H1 (cell line): ENCODE data around the gene USH1C. TPM values are rescaled to one million over a fixed set of nuclear protein-coding genes. Genes with fewer than 3 reads are reported as not detected.

Experiments used
- CBX5 ChIP-seq: fragments of 300-800, 300-1000 bp; sonication (generic); IDR thresholded peaks from 2 replicates; pipeline ENCODE4 v1.7.1; 2016; ENCODE audit warnings: antibody characterized with exemption, low read length, low read depth
- EGR1 ChIP-seq: IDR thresholded peaks from 2 replicates; pipeline ENCODE4 v1.6.1; 2011; ENCODE audit warnings: low read depth, low read length, borderline replicate concordance
- SP4 ChIP-seq: IDR thresholded peaks from 2 replicates; pipeline ENCODE4 v1.6.1; 2012; ENCODE audit warnings: low read length, inconsistent platforms
- SRF ChIP-seq: IDR thresholded peaks from 2 replicates; pipeline ENCODE4 v1.6.1; 2011; ENCODE audit warnings: mild to moderate bottlenecking, low read depth, low read length, moderate library complexity
- polyA plus RNA-seq, 7 experiments: library from polyadenylated mRNA; depleted of rRNA in 3 of 7; stranded (reverse) in 5 of 7; unstranded in 2 of 7; fragments of >200 nt in 5 of 7; fragments of 200-250 nt in 2 of 7; gene quantifications; 1 replicate in 5 of 7; 2 replicates in 1 of 7; 4 replicates in 1 of 7; pipeline versions ENCODE4 v1.2.1 to v1.2.3, GENCODE V29; 2011 to 2013; ENCODE audit warnings: missing spikeins in 2 of 7, mixed read lengths in 2 of 7
- total RNA-seq: library from RNA; stranded (reverse); fragmentation: NEBNext Ultra II Directional; extraction: Animal tissue kit (Norgen Biotek cat#: 25700); gene quantifications from 2 replicates; pipeline ENCODE4 v1.2.1, GENCODE V29; 2021

The USH1C gene
- total and polyA plus RNA-seq, 2 of the 8 experiments (the other 6 are each of a cell fraction or from before 2014, with no cell fraction given) = 1.3 to 1.6 TPM

- TF ChIP-seq EGR1 (no peak), SP4 (no peak), SRF (no peak), CBX5 (no peak)
Observed at GRCh38 chr11:17578296-17578695, 34.1 kb upstream of the USH1C start (continued).
